Midbrain (tissue), 1 donor: ENCODE data around the gene PTPRG.
A peak's percentile ranks its signal among the peaks of the same experiment; 100 is the strongest.

ENCODE experiments used
- DNase-seq: peaks from one replicate; lab custom pipeline; 2025; lab: John Stamatoyannopoulos, UW

PTPRG gene

GRCh38 chr3:61562721-61563312, 1.4 kb downstream of the PTPRG start:
- no peak for DNase-seq

- DNase-seq = no peak
Measured at GRCh38 chr3:61563313-61564271, 2.2 kb downstream of the PTPRG start.

- peak; percentile 32 for DNase-seq
Measured at GRCh38 chr3:61564395-61565059, 3.2 kb downstream of the PTPRG start.

GRCh38 chr3:61565569-61565968, 4.2 kb downstream of the PTPRG start:
- no peak for DNase-seq

GRCh38 chr3:61568127-61568526, 6.8 kb downstream of the PTPRG start:
- no peak for DNase-seq

- DNase-seq = no peak
Measured at GRCh38 chr3:61569856-61570580, 8.6 kb downstream of the PTPRG start.

GRCh38 chr3:61570813-61571212, 9.4 kb downstream of the PTPRG start:
- no peak for DNase-seq

GRCh38 chr3:61571516-61572336, 10.4 kb downstream of the PTPRG start:
- no peak for DNase-seq

- no peak for DNase-seq
Measured at GRCh38 chr3:61572879-61573278, 11.5 kb downstream of the PTPRG start.

GRCh38 chr3:61573441-61573840, 12.1 kb downstream of the PTPRG start:
- DNase-seq = no peak

- DNase-seq = no peak
Measured at GRCh38 chr3:61574854-61575253, 13.5 kb downstream of the PTPRG start.

GRCh38 chr3:61575893-61576292, 14.5 kb downstream of the PTPRG start:
- DNase-seq = no peak

- no peak for DNase-seq
Measured at GRCh38 chr3:61577760-61578159, 16.4 kb downstream of the PTPRG start.

- DNase-seq = no peak
Measured at GRCh38 chr3:61578667-61579367, 17.4 kb downstream of the PTPRG start.

GRCh38 chr3:61579685-61580084, 18.3 kb downstream of the PTPRG start:
- DNase-seq = no peak

GRCh38 chr3:61580982-61581643, 19.7 kb downstream of the PTPRG start:
- DNase-seq = no peak

- no peak for DNase-seq
Measured at GRCh38 chr3:61582287-61582686, 20.9 kb downstream of the PTPRG start.

GRCh38 chr3:61582846-61583245, 21.5 kb downstream of the PTPRG start:
- DNase-seq = no peak

GRCh38 chr3:61583890-61584875, 22.8 kb downstream of the PTPRG start:
- DNase-seq = no peak
